ENCODE results near the gene GDPD5. TPM values are rescaled to one million over a fixed set of nuclear protein-coding genes. Genes with fewer than 3 reads are reported as not detected.

Gene GDPD5
- total RNA-seq, 3 donors from 2014 or later (not counting 1 experiment from before 2014, with no cell fraction given), result 49.7 to 95.2 (median 60.2) TPM

GRCh38 chr11:75402002-75402773, 123.6 kb downstream of the GDPD5 start:
- intact Hi-C loops (cut with micrococcal nuclease), result no loop called here
- H3K27ac Mint-ChIP-seq, result peak overlapping the region; percentile 97 to 98
- Histone ChIP-seq H3K4me3 (ENCODE audit: low read length) (no peak overlapping the region), H3K27me3 (ENCODE audit: control insufficient read depth, insufficient read depth, low read length) (no peaks in the 10 kb centered on the region), H3K4me1 (ENCODE audit: control insufficient read depth, insufficient read depth, low read length) (peaks cover 35% of the 10 kb centered on the region), H3K36me3 (ENCODE audit: control insufficient read depth, insufficient read depth, low read length) (peaks cover 62% of the 10 kb centered on the region), H3K9me3 (ENCODE audit: control insufficient read depth, insufficient read depth, low read length) (no peaks in the 10 kb centered on the region), H3K27ac (ENCODE audit: low read length) (no peak overlapping the region)
- ATAC-seq, result no peak
- no peaks in the 10 kb centered on the region for H3K9me3 Mint-ChIP-seq
- 89% methylated on average over 10 of the region's 10 CpGs for WGBS (ENCODE audit: insufficient coverage)
- peak overlapping the region; percentile 53 for H3K4me3 Mint-ChIP-seq
- no peak for TF ChIP-seq CTCF (IDR thresholded peaks at IDR 0.05)
- peaks cover 12% of the 10 kb centered on the region for H3K36me3 Mint-ChIP-seq
- DNase-seq, result no peak
- H3K27me3 Mint-ChIP-seq (ENCODE audit: low read depth in 2 of 2), result no peaks in the 10 kb centered on the region
- H3K4me1 Mint-ChIP-seq, result peaks cover 51 to 61% of the 10 kb centered on the region in 2 donors

GRCh38 chr11:75400146-75400865, 125.4 kb downstream of the GDPD5 start:
- H3K9me3 ChIP-seq (ENCODE audit: control insufficient read depth, insufficient read depth, low read length), result no peaks in the 10 kb centered on the region
- peak overlapping the region; percentile 97 to 98 for H3K27ac Mint-ChIP-seq
- H3K27ac ChIP-seq (ENCODE audit: low read length), result peak overlapping the region; percentile 92
- no peaks in the 10 kb centered on the region for H3K9me3 Mint-ChIP-seq
- 9% methylated on average over 11 of the region's 11 CpGs for WGBS (ENCODE audit: insufficient coverage)
- H3K4me3 ChIP-seq (ENCODE audit: low read length), result peak overlapping the region; percentile 86
- H3K36me3 Mint-ChIP-seq, result peaks cover 12% of the 10 kb centered on the region
- ATAC-seq (peak in 2 of 3 donors; percentile 3 to 11), DNase-seq (peak in 1 of 2 donors; percentile 56)
- peak overlapping the region; percentile 99 for H3K4me3 Mint-ChIP-seq
- intact Hi-C loops (cut with micrococcal nuclease), result no loop called here
- H3K27me3 Mint-ChIP-seq (ENCODE audit: low read depth in 2 of 2), result peaks cover 0 to 4% of the 10 kb centered on the region in 2 donors
- no peak for TF ChIP-seq CTCF (IDR thresholded peaks at IDR 0.05)
- H3K36me3 ChIP-seq (ENCODE audit: control insufficient read depth, insufficient read depth, low read length), result peaks cover 45% of the 10 kb centered on the region
- peaks cover 51 to 61% of the 10 kb centered on the region in 2 donors for H3K4me1 Mint-ChIP-seq
- peaks cover 35% of the 10 kb centered on the region for H3K4me1 ChIP-seq (ENCODE audit: control insufficient read depth, insufficient read depth, low read length)
- H3K27me3 ChIP-seq (ENCODE audit: control insufficient read depth, insufficient read depth, low read length), result no peaks in the 10 kb centered on the region

- Mint-ChIP-seq H3K27me3 (ENCODE audit: low read depth in 2 of 2) (peaks cover 0 to 4% of the 10 kb centered on the region in 2 donors), H3K36me3 (peaks cover 12% of the 10 kb centered on the region), H3K4me3 (peak within 1 kb of the TSS; percentile 99), H3K4me1 (peaks cover 51 to 54% of the 10 kb centered on the region in 2 donors), H3K27ac (peak within 1 kb of the TSS; percentile 97 to 98), H3K9me3 (no peaks in the 10 kb centered on the region)
- no peak for TF ChIP-seq CTCF (IDR thresholded peaks at IDR 0.05)
- Histone ChIP-seq H3K4me1 (ENCODE audit: control insufficient read depth, insufficient read depth, low read length) (peaks cover 33% of the 10 kb centered on the region), H3K36me3 (ENCODE audit: control insufficient read depth, insufficient read depth, low read length) (peaks cover 37% of the 10 kb centered on the region), H3K9me3 (ENCODE audit: control insufficient read depth, insufficient read depth, low read length) (no peaks in the 10 kb centered on the region), H3K27ac (ENCODE audit: low read length) (peak within 1 kb of the TSS; percentile 92), H3K27me3 (ENCODE audit: control insufficient read depth, insufficient read depth, low read length) (no peaks in the 10 kb centered on the region), H3K4me3 (ENCODE audit: low read length) (peak within 1 kb of the TSS; percentile 86)
- intact Hi-C loops (cut with micrococcal nuclease), result no loop called here
- ATAC-seq (peak; percentile 93 to 96 (median 95)), DNase-seq (peak; percentile 86 to 93)
- WGBS (ENCODE audit: insufficient coverage), result under 1% methylated on average over 55 of the region's 55 CpGs
These were observed 126.2 kb downstream of the GDPD5 start, which contains the start of gene RPS3 for GRCh38 chr11:75399344-75400145. Gene RPS3, plus strand, starts transcription at chr11:75399518. Its CDS starts 30 bp downstream, at chr11:75399548.

Measured in natural killer cell (primary cell).